ENCODE measurements around the gene UCK2. TPM values are rescaled to one million over a fixed set of nuclear protein-coding genes. Genes with fewer than 3 reads are reported as not detected.

The UCK2 gene
- total RNA-seq, 1 donor from 2014 or later, result 9.6 TPM

DNA sequence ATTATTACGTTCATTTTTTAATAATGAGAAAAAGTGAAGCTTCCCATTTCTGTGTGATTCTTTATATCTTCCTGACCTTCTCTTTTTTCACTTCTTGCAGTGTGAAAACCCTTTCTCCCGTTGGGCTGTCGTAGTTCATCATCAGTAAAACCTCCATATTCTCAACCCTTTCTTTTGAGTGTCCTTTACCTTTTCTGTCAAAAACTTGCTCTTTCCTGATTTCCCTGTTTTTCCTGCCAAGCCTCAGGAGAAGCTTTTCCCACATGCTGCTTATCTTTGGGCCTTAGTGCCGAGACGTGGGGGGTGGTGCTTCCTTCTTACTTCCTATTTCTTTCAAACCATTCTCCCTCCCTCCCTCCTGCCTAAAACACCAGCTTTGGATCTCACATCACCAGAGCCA lies 46.1 kb downstream of the UCK2 start:
- H3K27ac ChIP-seq (replicated peaks), result no peak overlapping the region
- H3K4me1 ChIP-seq, result peaks cover 5% of the 10 kb centered on the region
- peaks cover 10% of the 10 kb centered on the region for H3K9me3 ChIP-seq (replicated peaks)
- no peaks in the 10 kb centered on the region for H3K36me3 ChIP-seq
- TF ChIP-seq, protein P1, sequence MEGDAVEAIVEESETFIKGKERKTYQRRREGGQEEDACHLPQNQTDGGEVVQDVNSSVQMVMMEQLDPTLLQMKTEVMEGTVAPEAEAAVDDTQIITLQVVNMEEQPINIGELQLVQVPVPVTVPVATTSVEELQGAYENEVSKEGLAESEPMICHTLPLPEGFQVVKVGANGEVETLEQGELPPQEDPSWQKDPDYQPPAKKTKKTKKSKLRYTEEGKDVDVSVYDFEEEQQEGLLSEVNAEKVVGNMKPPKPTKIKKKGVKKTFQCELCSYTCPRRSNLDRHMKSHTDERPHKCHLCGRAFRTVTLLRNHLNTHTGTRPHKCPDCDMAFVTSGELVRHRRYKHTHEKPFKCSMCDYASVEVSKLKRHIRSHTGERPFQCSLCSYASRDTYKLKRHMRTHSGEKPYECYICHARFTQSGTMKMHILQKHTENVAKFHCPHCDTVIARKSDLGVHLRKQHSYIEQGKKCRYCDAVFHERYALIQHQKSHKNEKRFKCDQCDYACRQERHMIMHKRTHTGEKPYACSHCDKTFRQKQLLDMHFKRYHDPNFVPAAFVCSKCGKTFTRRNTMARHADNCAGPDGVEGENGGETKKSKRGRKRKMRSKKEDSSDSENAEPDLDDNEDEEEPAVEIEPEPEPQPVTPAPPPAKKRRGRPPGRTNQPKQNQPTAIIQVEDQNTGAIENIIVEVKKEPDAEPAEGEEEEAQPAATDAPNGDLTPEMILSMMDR (IDR thresholded peaks at IDR 0.05; ENCODE audit: borderline replicate concordance), result no peak
- no peak overlapping the region for H3K4me3 ChIP-seq
- no peaks in the 10 kb centered on the region for H3K27me3 ChIP-seq (ENCODE audit: low read depth)
- no peak for DNase-seq
- intact Hi-C loops (cut with micrococcal nuclease), result no loop called here

DNA sequence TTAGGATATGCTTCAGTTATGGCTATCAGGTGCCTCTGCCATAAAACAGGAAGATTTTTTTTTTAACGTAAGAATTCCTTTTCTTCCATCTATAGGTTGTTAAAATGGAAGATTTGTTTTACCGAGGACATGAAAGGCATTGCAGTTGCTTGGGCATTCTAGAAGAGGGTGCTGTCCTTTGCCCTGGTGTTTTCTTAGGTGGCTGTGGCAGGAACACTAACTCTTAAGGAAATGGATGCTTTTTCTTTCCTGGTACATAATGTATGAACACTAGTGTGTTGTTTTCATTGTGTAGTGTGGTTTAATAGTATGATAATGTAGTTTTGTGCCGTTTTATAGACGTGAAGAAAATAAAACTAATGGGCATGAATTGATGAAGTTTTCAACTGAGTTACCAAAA lies 47.2 kb downstream of the UCK2 start:
- intact Hi-C loops (cut with micrococcal nuclease), result no loop called here
- Histone ChIP-seq H3K27me3 (ENCODE audit: low read depth) (no peaks in the 10 kb centered on the region), H3K36me3 (no peaks in the 10 kb centered on the region), H3K4me1 (peaks cover 5% of the 10 kb centered on the region), H3K27ac (replicated peaks) (no peak overlapping the region), H3K9me3 (replicated peaks) (peaks cover 10% of the 10 kb centered on the region), H3K4me3 (no peak overlapping the region)
- TF ChIP-seq, protein P1 (IDR thresholded peaks at IDR 0.05; ENCODE audit: borderline replicate concordance), result no peak
- DNase-seq, result no peak

DNA sequence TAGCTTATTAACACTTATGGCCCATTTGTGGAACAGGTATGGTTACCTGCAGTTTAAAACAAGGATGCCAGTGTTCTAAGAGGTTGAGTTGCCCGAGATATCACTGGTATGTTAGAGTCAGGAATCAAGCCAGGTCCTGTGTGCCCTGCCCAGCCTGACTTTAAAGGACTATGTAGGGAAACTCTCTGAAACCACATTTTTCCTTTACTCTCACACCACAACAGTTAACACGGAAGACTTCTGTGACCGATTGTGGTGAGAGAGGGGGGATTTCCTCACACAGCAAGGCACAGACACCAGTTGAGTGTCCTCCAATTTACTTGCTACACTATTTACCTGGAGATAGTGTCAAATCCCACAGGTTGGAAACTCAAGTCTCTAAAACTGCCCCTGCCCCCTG lies 47.8 kb downstream of the UCK2 start:
- DNase-seq, result no peak
- Histone ChIP-seq H3K27me3 (ENCODE audit: low read depth) (no peaks in the 10 kb centered on the region), H3K4me1 (peaks cover 5% of the 10 kb centered on the region), H3K36me3 (no peaks in the 10 kb centered on the region), H3K4me3 (no peak overlapping the region), H3K27ac (replicated peaks) (no peak overlapping the region), H3K9me3 (replicated peaks) (peaks cover 10% of the 10 kb centered on the region)
- intact Hi-C loops (cut with micrococcal nuclease), result no loop called here
- TF ChIP-seq, protein P1 (IDR thresholded peaks at IDR 0.05; ENCODE audit: borderline replicate concordance), result no peak

DNA sequence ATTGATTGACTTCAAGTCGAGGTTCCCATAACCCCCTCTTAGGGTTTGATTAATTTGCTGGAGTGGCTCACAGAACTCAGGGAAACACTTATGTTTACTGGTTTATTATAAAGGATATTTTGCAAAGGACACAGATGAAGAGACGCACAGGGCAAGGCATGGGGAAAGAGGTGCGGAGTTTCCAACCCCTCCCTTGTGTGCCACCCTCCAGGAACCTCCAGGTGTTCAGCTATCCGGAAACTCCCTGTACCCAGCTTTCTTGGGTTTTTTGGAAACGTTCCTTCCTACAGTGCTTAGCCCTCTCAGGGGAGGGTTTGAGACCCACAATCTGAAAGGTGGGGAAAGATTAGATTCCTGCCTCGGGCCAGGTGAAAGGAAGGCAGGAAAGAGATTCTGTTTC lies 48.2 kb downstream of the UCK2 start:
- Histone ChIP-seq H3K4me3 (no peak overlapping the region), H3K36me3 (no peaks in the 10 kb centered on the region), H3K9me3 (replicated peaks) (peaks cover 10% of the 10 kb centered on the region), H3K27me3 (ENCODE audit: low read depth) (no peaks in the 10 kb centered on the region), H3K4me1 (peaks cover 5% of the 10 kb centered on the region), H3K27ac (replicated peaks) (no peak overlapping the region)
- intact Hi-C loops (cut with micrococcal nuclease), result no loop called here
- TF ChIP-seq, protein P1 (IDR thresholded peaks at IDR 0.05; ENCODE audit: borderline replicate concordance), result no peak
- no peak for DNase-seq

DNA sequence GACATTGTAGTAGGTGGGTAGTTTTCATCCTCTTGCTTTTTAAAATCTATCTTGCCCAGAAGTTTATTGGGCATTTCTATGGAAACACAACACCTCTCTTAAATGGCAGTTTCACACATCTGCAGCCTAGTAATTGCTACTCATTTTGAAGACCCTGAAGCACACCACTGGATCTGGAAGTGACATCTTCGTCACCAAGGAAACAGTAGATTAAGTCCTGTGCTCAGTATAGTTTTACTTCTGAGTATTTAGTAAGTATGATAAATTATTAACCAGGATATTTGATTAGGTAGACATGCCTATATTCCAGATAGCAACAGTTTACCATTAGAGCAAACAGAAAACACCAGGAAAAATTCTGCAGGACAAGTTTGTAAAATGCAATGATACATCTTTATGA lies 48.7 kb downstream of the UCK2 start:
- peaks cover 3% of the 10 kb centered on the region for H3K4me1 ChIP-seq
- intact Hi-C loops (cut with micrococcal nuclease), result no loop called here
- H3K36me3 ChIP-seq, result no peaks in the 10 kb centered on the region
- DNase-seq, result no peak
- H3K27me3 ChIP-seq (ENCODE audit: low read depth), result no peaks in the 10 kb centered on the region
- TF ChIP-seq, protein P1 (IDR thresholded peaks at IDR 0.05; ENCODE audit: borderline replicate concordance), result no peak
- no peak overlapping the region for H3K27ac ChIP-seq (replicated peaks)
- no peak overlapping the region for H3K4me3 ChIP-seq
- peaks cover 10% of the 10 kb centered on the region for H3K9me3 ChIP-seq (replicated peaks)

DNA sequence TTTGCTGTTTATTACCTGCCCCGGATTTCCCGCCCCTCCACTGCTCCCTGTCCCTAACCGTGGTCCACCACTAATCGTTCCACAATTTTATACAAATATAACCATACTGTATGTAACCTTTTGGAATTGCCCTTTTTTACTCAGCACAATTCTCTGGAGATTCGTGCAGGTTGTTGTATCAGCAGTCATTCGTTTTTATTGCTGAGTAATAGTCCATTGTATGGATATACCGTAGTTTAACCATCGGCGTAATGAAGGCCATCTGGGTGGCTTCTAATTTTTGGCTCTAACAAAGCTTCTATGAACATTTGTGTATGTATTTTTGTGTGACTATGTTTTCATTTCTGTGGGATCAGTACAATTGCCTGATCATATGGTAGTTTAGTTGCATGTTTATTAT lies 50.0 kb downstream of the UCK2 start:
- no peaks in the 10 kb centered on the region for H3K27me3 ChIP-seq (ENCODE audit: low read depth)
- peaks cover 4% of the 10 kb centered on the region for H3K4me1 ChIP-seq
- no peak overlapping the region for H3K4me3 ChIP-seq
- TF ChIP-seq, protein P1 (IDR thresholded peaks at IDR 0.05; ENCODE audit: borderline replicate concordance), result no peak
- intact Hi-C loops (cut with micrococcal nuclease), result no loop called here
- no peaks in the 10 kb centered on the region for H3K36me3 ChIP-seq
- no peak for DNase-seq
- H3K27ac ChIP-seq (replicated peaks), result no peak overlapping the region
- H3K9me3 ChIP-seq (replicated peaks), result peaks cover 8% of the 10 kb centered on the region
